CD14-positive monocyte (primary cell): ENCODE measurements around the gene AMBRA1. TPM values are rescaled to one million over a fixed set of nuclear protein-coding genes. Genes with fewer than 3 reads are reported as not detected.

Experiments
- DNase-seq, 3 donors: peaks; one replicate each; pipeline ENCODE4 v3.0.0-alpha.2; 2011 to 2022
- H2AFZ ChIP-seq: 2 replicates; pipeline ENCODE4 v1.6.0; 2012; ENCODE audit warnings: mild to moderate bottlenecking, low read depth, low read length, inconsistent platforms; ENCODE audit not compliant: insufficient read depth, poor library complexity, severe bottlenecking
- H3K27ac ChIP-seq, 2 donors: 1 replicate in 1 of 2; 2 replicates in 1 of 2; pipeline ENCODE4 v1.5.1; 2012 to 2013; ENCODE audit warnings: low read length in 2 of 2, control low read depth in 1 of 2, inconsistent platforms in 1 of 2, low read depth in 1 of 2, mild to moderate bottlenecking in 1 of 2
- H3K27me3 ChIP-seq, 2 donors: one replicate each; pipeline versions ENCODE4 v1.6.0 to v1.6.1; 2011 to 2013; ENCODE audit warnings: low read length in 2 of 2; ENCODE audit not compliant: control insufficient read depth in 2 of 2, insufficient read depth in 2 of 2
- H3K36me3 ChIP-seq, 2 donors: replicated peaks in 1 of 2; 1 replicate in 1 of 2; 2 replicates in 1 of 2; pipeline versions ENCODE4 v1.5.1 to v1.6.1; 2012 to 2013; ENCODE audit warnings: low read length in 2 of 2, control low read depth in 1 of 2, inconsistent platforms in 1 of 2, mild to moderate bottlenecking in 1 of 2; ENCODE audit not compliant: insufficient read depth in 2 of 2, control insufficient read depth in 1 of 2
- H3K4me1 ChIP-seq, 2 donors: 1 replicate in 1 of 2; 2 replicates in 1 of 2; pipeline versions ENCODE4 v1.5.1 to v1.6.1; 2012 to 2013; ENCODE audit warnings: low read length in 2 of 2, control low read depth in 1 of 2, inconsistent platforms in 1 of 2, mild to moderate bottlenecking in 1 of 2, moderate library complexity in 1 of 2; ENCODE audit not compliant: insufficient read depth in 2 of 2, control insufficient read depth in 1 of 2
- H3K4me2 ChIP-seq: replicated peaks from 2 replicates; pipeline ENCODE3; 2012; ENCODE audit warnings: low read length, moderate library complexity, mild to moderate bottlenecking; ENCODE audit not compliant: poor library complexity, severe bottlenecking; ENCODE audit errors: extremely low read depth
- H3K4me3 ChIP-seq, 3 experiments: fragments of 200-600 bp in 1 of 3; sonication (generic) in 1 of 3; replicated peaks in 1 of 3; 1 replicate in 2 of 3; 2 replicates in 1 of 3; pipeline ENCODE4 v1.5.1; 2011 to 2013; ENCODE audit warnings: low read length in 3 of 3, mild to moderate bottlenecking in 3 of 3, control low read depth in 2 of 3, low read depth in 2 of 3, inconsistent platforms in 1 of 3, moderate library complexity in 1 of 3
- H3K79me2 ChIP-seq: 2 replicates; pipeline ENCODE4 v1.6.0; 2012; ENCODE audit warnings: mild to moderate bottlenecking, control low read depth, inconsistent platforms, low read length, moderate library complexity; ENCODE audit not compliant: insufficient read depth
- H3K9ac ChIP-seq: 2 replicates; pipeline ENCODE4 v1.6.0; 2017; ENCODE audit warnings: low read length, mild to moderate bottlenecking; ENCODE audit not compliant: insufficient read depth, poor library complexity, severe bottlenecking
- H3K9me3 ChIP-seq, 2 donors: replicated peaks in 1 of 2; 1 replicate in 1 of 2; 2 replicates in 1 of 2; pipeline versions ENCODE4 v1.5.1 to v1.6.1; 2012 to 2013; ENCODE audit warnings: low read length in 2 of 2, control low read depth in 1 of 2; ENCODE audit not compliant: control insufficient read depth in 1 of 2, insufficient read depth in 1 of 2
- H4K20me1 ChIP-seq: 2 replicates; pipeline ENCODE4 v1.6.0; 2012; ENCODE audit warnings: mild to moderate bottlenecking, low read length, control low read depth, moderate library complexity; ENCODE audit not compliant: insufficient read depth
- H3K27ac Mint-ChIP-seq, 7 donors: one replicate each; pipeline ENCODE4 v1.8.0; 2020; ENCODE audit warnings: mild to moderate bottlenecking in 7 of 7, mixed read lengths in 7 of 7, moderate library complexity in 6 of 7, inconsistent platforms in 2 of 7
- H3K27me3 Mint-ChIP-seq, 3 donors: one replicate each; pipeline ENCODE4 v1.8.0; 2021 to 2022; ENCODE audit warnings: low read depth in 3 of 3, mild to moderate bottlenecking in 3 of 3, mixed read lengths in 3 of 3, moderate library complexity in 3 of 3, inconsistent platforms in 1 of 3
- H3K36me3 Mint-ChIP-seq, 2 donors: one replicate each; pipeline ENCODE4 v1.8.0; 2020; ENCODE audit warnings: mixed read lengths in 2 of 2, inconsistent platforms in 1 of 2, mild to moderate bottlenecking in 1 of 2
- H3K4me1 Mint-ChIP-seq: one replicate; pipeline ENCODE4 v1.8.0; 2020; ENCODE audit warnings: mild to moderate bottlenecking, mixed read lengths
- H3K4me3 Mint-ChIP-seq, 2 donors: one replicate each; pipeline ENCODE4 v1.8.0; 2020; ENCODE audit warnings: mild to moderate bottlenecking in 2 of 2, mixed read lengths in 2 of 2, moderate library complexity in 1 of 2
- H3K9me3 Mint-ChIP-seq, 7 donors: one replicate each; pipeline ENCODE4 v1.8.0; 2020 to 2022; ENCODE audit warnings: mixed read lengths in 7 of 7, mild to moderate bottlenecking in 6 of 7, moderate library complexity in 6 of 7, inconsistent platforms in 2 of 7
- CTCF ChIP-seq: fragments of 200-600 bp; IDR thresholded peaks from one replicate; pipeline ENCODE4 v1.8.0; 2022; ENCODE audit warnings: antibody characterized with exemption, mild to moderate bottlenecking
- WGBS: methylation state at CpG from one replicate; pipeline ENCODE4 v1.1.5; 2013; ENCODE audit warnings: missing lambda C conversion rate; ENCODE audit not compliant: insufficient coverage; 5-methylcytosine and 5-hydroxymethylcytosine counted together
- intact Hi-C, 2 donors: fragments of 100-400 bp; cut with micrococcal nuclease; formaldehyde crosslinking; loops; one replicate each; pipeline versions ENCODE4 v1.15.0 to v1.15.1; 2023
- polyA plus RNA-seq, 3 donors: library from polyadenylated mRNA; depleted of rRNA in 1 of 3; unstranded in 2 of 3; stranded (reverse) in 1 of 3; fragments of 300-500 nt in 2 of 3; fragments of >200 nt in 1 of 3; fragmentation: Illumina TruSeq in 2 of 3; gene quantifications; 1 replicate in 2 of 3; 2 replicates in 1 of 3; pipeline ENCODE4 v1.2.3, GENCODE V29; 2012 to 2021

The AMBRA1 gene
- polyA plus RNA-seq, 3 donors, result 2.1 to 6.1 (median 3.8) TPM

GRCh38 chr11:46391578-46392420, 202.0 kb downstream of the AMBRA1 start, which contains the start of gene CHRM4:
TSS of gene CHRM4 (minus strand) at chr11:46391776. CDS start at chr11:46386557, 5,219 bp downstream.
- H3K27ac ChIP-seq, result no peak within 1 kb of the TSS
- H4K20me1 ChIP-seq, result peaks cover 55% of the 10 kb centered on the region
- H3K4me2 ChIP-seq, result peak within 1 kb of the TSS; percentile 75
- H3K4me3 Mint-ChIP-seq, result peak within 1 kb of the TSS; percentile 76 to 92
- no peak for TF ChIP-seq CTCF
- peaks cover 42 to 60% of the 10 kb centered on the region in 2 donors for H3K27me3 ChIP-seq
- WGBS, result 1% methylated on average over 118 of the region's 123 CpGs
- peak within 1 kb of the TSS in 1 of 7 donors; percentile 72 for H3K27ac Mint-ChIP-seq
- H3K36me3 Mint-ChIP-seq, result peaks cover 9 to 10% of the 10 kb centered on the region in 2 donors
- no peaks in the 10 kb centered on the region for H3K79me2 ChIP-seq
- H3K27me3 Mint-ChIP-seq, result peaks cover 53 to 67% (median 61%) of the 10 kb centered on the region in 3 donors
- peak within 1 kb of the TSS in 1 of 3 experiments; percentile 71 for H3K4me3 ChIP-seq
- peaks cover 3 to 6% of the 10 kb centered on the region in 2 donors for H3K36me3 ChIP-seq
- H3K9ac ChIP-seq, result no peak within 1 kb of the TSS
- H3K9me3 ChIP-seq, result peaks cover 3 to 21% of the 10 kb centered on the region in 2 donors
- no peak for DNase-seq
- intact Hi-C loops, result no loop called here
- no peak within 1 kb of the TSS for H2AFZ ChIP-seq
- peaks cover 0 to 16% (median 5%) of the 10 kb centered on the region in 7 donors for H3K9me3 Mint-ChIP-seq
- peaks cover 31 to 56% of the 10 kb centered on the region in 2 donors for H3K4me1 ChIP-seq
- H3K4me1 Mint-ChIP-seq, result peaks cover 39% of the 10 kb centered on the region

- Mint-ChIP-seq H3K4me3 (peak overlapping the region in 1 of 2 donors; percentile 86), H3K36me3 (peaks cover 3 to 4% of the 10 kb centered on the region in 2 donors), H3K27ac (no peak overlapping the region), H3K9me3 (peaks cover 0 to 17% (median 5%) of the 10 kb centered on the region in 7 donors), H3K4me1 (peaks cover 42% of the 10 kb centered on the region), H3K27me3 (peaks cover 59 to 73% (median 64%) of the 10 kb centered on the region in 3 donors)
- Histone ChIP-seq H3K4me3 (no peak overlapping the region), H3K9me3 (peaks cover 3 to 21% of the 10 kb centered on the region in 2 donors), H4K20me1 (peaks cover 55% of the 10 kb centered on the region), H3K4me2 (peak overlapping the region; percentile 75), H3K36me3 (peaks cover 0 to under 1% of the 10 kb centered on the region in 2 donors), H2AFZ (no peak overlapping the region), H3K79me2 (no peaks in the 10 kb centered on the region), H3K4me1 (peaks cover 31 to 56% of the 10 kb centered on the region in 2 donors), H3K27me3 (peaks cover 42 to 63% of the 10 kb centered on the region in 2 donors), H3K9ac (no peak overlapping the region), H3K27ac (no peak overlapping the region)
- 3% methylated on average over 25 of the region's 31 CpGs for WGBS
- intact Hi-C loops, result no loop called here
- no peak for TF ChIP-seq CTCF
- DNase-seq, result no peak
Measured at GRCh38 chr11:46391186-46391577, 202.6 kb downstream of the AMBRA1 start.
